Keratinocyte (primary cell): ENCODE measurements around the gene PARD3. TPM values are rescaled to one million over a fixed set of nuclear protein-coding genes. Genes with fewer than 3 reads are reported as not detected.

Experiments used
- DNase-seq: peaks from one replicate; pipeline ENCODE4 v3.0.0-alpha.2; 2011; ENCODE audit warnings: low read depth, missing footprints, low spot score
- FAIRE-seq: peaks from 2 replicates; lab custom pipeline; 2011; peaks lifted over from hg19 to GRCh38; lab: Jason Lieb, UNC
- H2AFZ ChIP-seq: 2 replicates; pipeline ENCODE4 v1.6.0; 2012; ENCODE audit warnings: low read length, control low read depth, inconsistent platforms; ENCODE audit not compliant: control insufficient read depth
- H3K27ac ChIP-seq: 2 replicates; pipeline ENCODE4 v1.5.1; 2011; ENCODE audit warnings: low read length; ENCODE audit not compliant: control insufficient read depth, insufficient read depth
- H3K27me3 ChIP-seq: 3 replicates; pipeline ENCODE4 v1.6.0; 2011; ENCODE audit warnings: low read length; ENCODE audit not compliant: control insufficient read depth, insufficient read depth; ENCODE audit errors: extremely low read depth
- H3K36me3 ChIP-seq, 2 experiments: 2 replicates in 1 of 2; 3 replicates in 1 of 2; pipeline ENCODE4 v1.5.1; 2011; ENCODE audit warnings: low read length in 2 of 2, mild to moderate bottlenecking in 1 of 2; ENCODE audit not compliant: control insufficient read depth in 2 of 2, insufficient read depth in 2 of 2; ENCODE audit errors: extremely low read depth in 1 of 2
- H3K4me1 ChIP-seq: 3 replicates; pipeline ENCODE4 v1.5.1; 2011; ENCODE audit warnings: low read length; ENCODE audit not compliant: control insufficient read depth, insufficient read depth; ENCODE audit errors: extremely low read depth
- H3K4me2 ChIP-seq: 3 replicates; pipeline ENCODE4 v1.6.0; 2011; ENCODE audit warnings: low read depth, low read length; ENCODE audit not compliant: control insufficient read depth, insufficient read depth; ENCODE audit errors: extremely low read depth
- H3K4me3 ChIP-seq, 3 experiments: fragments of 200-600 bp in 1 of 3; sonication (generic) in 1 of 3; 2 replicates in 2 of 3; 3 replicates in 1 of 3; pipeline ENCODE4 v1.5.1; 2011 to 2016; ENCODE audit warnings: low read length in 3 of 3, mild to moderate bottlenecking in 3 of 3, control low read depth in 2 of 3, inconsistent platforms in 1 of 3, low read depth in 1 of 3, mixed read lengths in 1 of 3, mixed run types in 1 of 3, moderate library complexity in 1 of 3; ENCODE audit not compliant: control insufficient read depth in 2 of 3, insufficient read depth in 2 of 3; ENCODE audit errors: extremely low read depth in 1 of 3
- H3K79me2 ChIP-seq: 2 replicates; pipeline ENCODE4 v1.6.0; 2012; ENCODE audit warnings: low read length; ENCODE audit not compliant: control insufficient read depth, insufficient read depth
- H3K9ac ChIP-seq: 3 replicates; pipeline ENCODE4 v1.6.0; 2011; ENCODE audit warnings: low read length; ENCODE audit not compliant: control insufficient read depth, insufficient read depth; ENCODE audit errors: extremely low read depth
- H3K9me1 ChIP-seq: 3 replicates; pipeline ENCODE4 v1.6.0; 2011; ENCODE audit warnings: low read length; ENCODE audit not compliant: control insufficient read depth, insufficient read depth; ENCODE audit errors: extremely low read depth
- H3K9me3 ChIP-seq: 2 replicates; pipeline ENCODE4 v1.5.1; 2012; ENCODE audit warnings: low read depth, low read length; ENCODE audit not compliant: control insufficient read depth
- H4K20me1 ChIP-seq: 3 replicates; pipeline ENCODE4 v1.6.0; 2011; ENCODE audit warnings: low read length; ENCODE audit not compliant: control insufficient read depth, insufficient read depth; ENCODE audit errors: extremely low read depth
- EZH2 ChIP-seq: IDR thresholded peaks from one replicate; pipeline ENCODE4 v1.6.1; 2012; ENCODE audit warnings: inconsistent platforms, mild to moderate bottlenecking, low read length, moderate library complexity
- dilution Hi-C: fragments of 300-500 bp; cut with MboI; formaldehyde crosslinking; loops from one replicate; pipeline ENCODE4 v1.7.0; 2020; ENCODE audit warnings: low sequenced_read_pairs; ENCODE audit not compliant: extremely low pct_ligation_motif_present
- polyA plus RNA-seq, 5 experiments: library from polyadenylated mRNA; depleted of rRNA in 3 of 5; stranded (reverse) in 3 of 5; stranded (forward) in 1 of 5; unstranded in 1 of 5; fragments of >200 nt; gene quantifications; 1 replicate in 1 of 5; 2 replicates in 3 of 5; 3 replicates in 1 of 5; pipeline versions ENCODE4 v1.2.1 to v1.2.3, GENCODE V29; 2011 to 2012; ENCODE audit warnings: missing spikeins in 2 of 5, low read depth in 1 of 5, low replicate concordance in 1 of 5
- TF ChIP-seq, protein P1 (sequence below), 3 experiments: IDR thresholded peaks in 1 of 3; conservative IDR thresholded peaks in 1 of 3; optimal IDR thresholded peaks in 1 of 3; 2 replicates in 2 of 3; 3 replicates in 1 of 3; pipeline versions ENCODE3 to v1.5.1; 2011; ENCODE audit warnings: low read length in 3 of 3, mild to moderate bottlenecking in 3 of 3, moderate library complexity in 2 of 3, control low read depth in 1 of 3, inconsistent platforms in 1 of 3; ENCODE audit not compliant: insufficient read depth in 2 of 3; ENCODE audit errors: extremely low read depth in 1 of 3

Gene PARD3
- polyA plus RNA-seq, 1 donor (not counting 4 experiments of a cell fraction or from before 2014, with no cell fraction given): 46.4 TPM

DNA sequence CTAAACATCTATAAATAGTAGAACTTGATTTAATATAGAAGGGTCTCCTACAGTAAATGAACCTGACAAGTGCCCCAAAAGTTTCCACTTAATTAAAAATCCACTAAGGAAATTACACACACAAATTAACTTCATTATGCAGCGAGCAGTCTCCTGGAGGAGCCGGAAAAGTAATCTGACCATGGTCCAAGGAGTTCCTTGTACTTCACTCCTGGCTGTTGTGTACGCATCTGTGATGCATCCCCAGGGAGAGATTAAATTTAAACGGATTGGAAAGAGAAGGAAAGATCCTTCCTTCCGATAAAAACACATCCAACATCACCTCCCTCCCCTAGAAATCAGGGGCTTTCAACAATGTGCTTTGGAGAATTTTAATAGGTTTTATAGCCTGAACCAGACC lies 85.5 kb downstream of the PARD3 start:
- dilution Hi-C loops: no loop called here
- Histone ChIP-seq H4K20me1 (no peaks in the 10 kb centered on the region), H3K27me3 (no peaks in the 10 kb centered on the region), H3K9me1 (peaks cover 4% of the 10 kb centered on the region), H3K4me1 (peaks cover 50% of the 10 kb centered on the region), H3K9me3 (no peaks in the 10 kb centered on the region), H3K36me3 (no peaks in the 10 kb centered on the region), H3K4me2 (no peak overlapping the region), H2AFZ (no peak overlapping the region), H3K79me2 (peaks cover 68% of the 10 kb centered on the region), H3K4me3 (no peak overlapping the region), H3K27ac (no peak overlapping the region), H3K9ac (no peak overlapping the region)
- no peak for FAIRE-seq
- no peak for DNase-seq
- TF ChIP-seq, protein P1, sequence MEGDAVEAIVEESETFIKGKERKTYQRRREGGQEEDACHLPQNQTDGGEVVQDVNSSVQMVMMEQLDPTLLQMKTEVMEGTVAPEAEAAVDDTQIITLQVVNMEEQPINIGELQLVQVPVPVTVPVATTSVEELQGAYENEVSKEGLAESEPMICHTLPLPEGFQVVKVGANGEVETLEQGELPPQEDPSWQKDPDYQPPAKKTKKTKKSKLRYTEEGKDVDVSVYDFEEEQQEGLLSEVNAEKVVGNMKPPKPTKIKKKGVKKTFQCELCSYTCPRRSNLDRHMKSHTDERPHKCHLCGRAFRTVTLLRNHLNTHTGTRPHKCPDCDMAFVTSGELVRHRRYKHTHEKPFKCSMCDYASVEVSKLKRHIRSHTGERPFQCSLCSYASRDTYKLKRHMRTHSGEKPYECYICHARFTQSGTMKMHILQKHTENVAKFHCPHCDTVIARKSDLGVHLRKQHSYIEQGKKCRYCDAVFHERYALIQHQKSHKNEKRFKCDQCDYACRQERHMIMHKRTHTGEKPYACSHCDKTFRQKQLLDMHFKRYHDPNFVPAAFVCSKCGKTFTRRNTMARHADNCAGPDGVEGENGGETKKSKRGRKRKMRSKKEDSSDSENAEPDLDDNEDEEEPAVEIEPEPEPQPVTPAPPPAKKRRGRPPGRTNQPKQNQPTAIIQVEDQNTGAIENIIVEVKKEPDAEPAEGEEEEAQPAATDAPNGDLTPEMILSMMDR (optimal IDR thresholded peaks at IDR 0.05 in 1 of 3, IDR thresholded peaks at IDR 0.05 in 1 of 3, conservative IDR thresholded peaks at IDR 0.05 in 1 of 3; ENCODE audit: extremely low read depth in 1 of 3, insufficient read depth in 2 of 3, low read length in 3 of 3): no peak
- TF ChIP-seq EZH2: no peak

DNA sequence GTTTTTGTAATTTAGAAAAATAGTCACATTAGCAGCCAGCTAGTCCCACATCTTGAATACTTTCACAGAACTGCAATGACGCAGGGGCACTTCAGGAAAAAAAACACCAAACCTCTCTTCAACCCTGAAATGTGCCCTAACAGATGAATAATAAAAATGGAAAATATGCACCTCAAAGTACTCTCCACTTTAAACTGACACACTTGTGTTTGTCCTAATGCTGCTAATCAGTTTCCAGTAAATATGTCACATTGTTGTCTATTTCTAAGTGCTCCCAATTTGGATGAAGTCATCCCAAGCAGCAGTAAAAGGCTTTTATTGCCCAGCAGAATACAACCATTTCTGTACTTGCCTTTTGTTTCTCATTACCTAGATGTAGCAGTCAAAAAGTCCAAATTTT lies 86.7 kb downstream of the PARD3 start:
- H3K27me3 ChIP-seq: no peaks in the 10 kb centered on the region
- H2AFZ ChIP-seq: no peak overlapping the region
- peaks cover 53% of the 10 kb centered on the region for H3K4me1 ChIP-seq
- DNase-seq: no peak
- H3K9me3 ChIP-seq: no peaks in the 10 kb centered on the region
- no peaks in the 10 kb centered on the region for H3K36me3 ChIP-seq
- no peak overlapping the region for H3K9ac ChIP-seq
- peaks cover 67% of the 10 kb centered on the region for H3K79me2 ChIP-seq
- no peak for FAIRE-seq
- H3K4me3 ChIP-seq: no peak overlapping the region
- H4K20me1 ChIP-seq: no peaks in the 10 kb centered on the region
- dilution Hi-C loops: no loop called here
- H3K4me2 ChIP-seq: peak overlapping the region; percentile 51
- H3K9me1 ChIP-seq: peaks cover 4% of the 10 kb centered on the region
- no peak for TF ChIP-seq EZH2
- TF ChIP-seq, protein P1 (optimal IDR thresholded peaks at IDR 0.05 in 1 of 3, IDR thresholded peaks at IDR 0.05 in 1 of 3, conservative IDR thresholded peaks at IDR 0.05 in 1 of 3; ENCODE audit: extremely low read depth in 1 of 3, insufficient read depth in 2 of 3, low read length in 3 of 3): no peak
- no peak overlapping the region for H3K27ac ChIP-seq
